Pulmonary artery endothelial cell (primary cell): ENCODE measurements around the gene ACTL7B. TPM values are rescaled to one million over a fixed set of nuclear protein-coding genes. Genes with fewer than 3 reads are reported as not detected.
"Not testable (repeated sequence)": the region's sequence is repeated elsewhere in the genome, so short reads cannot be mapped to it uniquely, and the experiment has no call there.

Experiments
- DNase-seq: peaks from one replicate; pipeline ENCODE4 v3.0.0-alpha.2; 2011; ENCODE audit warnings: low read depth, low spot score
- total RNA-seq: library from RNA; depleted of rRNA; stranded (reverse); fragments of >200 nt; gene quantifications from 2 replicates; pipeline ENCODE4 v1.2.3, GENCODE V29; 2014

The ACTL7B gene
- total RNA-seq, 1 donor from 2014 or later, result under 0.01 TPM

DNA sequence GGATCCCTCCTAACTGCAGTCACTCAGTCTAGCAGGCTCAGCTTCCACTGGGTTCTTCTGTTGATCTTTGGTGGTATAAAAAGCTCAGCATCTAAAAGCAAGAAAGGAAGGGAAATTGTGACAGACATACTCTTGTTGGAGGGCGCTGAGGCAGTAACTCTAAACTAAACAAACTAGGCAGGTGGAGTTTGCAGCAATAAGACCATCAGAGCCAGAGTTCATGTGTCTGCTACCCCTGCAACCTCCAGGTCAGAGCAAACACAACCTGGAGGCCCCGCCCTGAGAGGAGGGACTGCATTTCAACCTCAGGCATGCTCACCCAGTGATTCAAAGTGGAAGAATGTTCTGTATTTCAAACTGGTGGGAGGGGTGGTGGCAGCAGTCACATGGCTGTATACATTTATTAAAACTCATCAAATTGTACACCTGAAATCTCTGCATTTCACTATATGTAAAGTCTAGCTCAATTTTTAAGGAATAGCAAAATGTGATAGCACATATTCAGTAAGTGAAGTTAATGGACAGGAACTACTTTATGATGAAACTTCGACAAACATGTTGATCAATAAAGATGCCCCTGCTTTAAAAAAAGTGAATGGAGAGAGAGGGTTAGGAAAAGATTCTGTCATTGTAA, 13.4 kb upstream of the ACTL7B start:
- no peak for DNase-seq

DNA sequence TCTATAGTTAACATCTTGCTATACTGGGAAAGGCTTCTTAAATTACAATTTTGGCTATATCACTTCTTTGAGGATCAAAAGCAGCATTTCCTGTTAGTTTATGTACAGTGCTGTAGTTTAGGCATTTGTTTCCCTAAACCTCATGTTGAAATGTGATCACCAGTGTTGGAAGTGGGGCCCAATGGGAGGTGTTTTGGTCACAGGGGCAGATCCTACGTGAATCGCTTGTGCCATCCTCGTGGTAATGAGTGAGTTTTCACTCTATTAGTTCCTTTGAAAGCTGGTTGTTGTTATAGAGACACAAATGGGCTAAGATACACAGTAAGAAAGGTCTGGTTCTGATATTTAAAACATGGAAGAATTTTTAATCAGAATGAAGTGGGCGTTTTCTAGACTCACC, 12.0 kb upstream of the ACTL7B start:
- no peak for DNase-seq

- DNase-seq, result no peak
Measured at GRCh38 chr9:108867116-108867515, 11.3 kb upstream of the ACTL7B start.

- DNase-seq, result no peak
Measured at GRCh38 chr9:108866001-108866420, 10.2 kb upstream of the ACTL7B start.

- no peak for DNase-seq
Measured at GRCh38 chr9:108865037-108865436, 9.3 kb upstream of the ACTL7B start.

DNA sequence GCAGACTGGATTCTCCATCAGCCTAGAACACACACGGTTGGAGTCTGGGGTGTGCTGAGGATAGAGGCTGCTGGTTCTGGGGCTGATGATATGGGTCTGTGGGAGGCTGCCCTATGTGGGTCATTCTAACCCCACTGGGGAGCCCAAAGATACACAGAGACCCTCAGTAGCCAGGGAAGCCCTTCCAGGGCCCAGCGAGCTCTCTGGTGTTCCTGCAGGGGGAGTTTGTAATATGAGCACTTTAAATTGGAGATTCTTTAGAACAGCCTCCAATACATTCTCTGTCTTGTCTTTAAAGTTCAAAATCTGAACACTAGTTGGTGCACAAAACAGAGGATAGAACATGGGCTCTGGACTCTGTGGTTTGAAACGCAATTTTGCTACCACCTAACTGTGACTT, 8.7 kb upstream of the ACTL7B start:
- no peak for DNase-seq

DNA sequence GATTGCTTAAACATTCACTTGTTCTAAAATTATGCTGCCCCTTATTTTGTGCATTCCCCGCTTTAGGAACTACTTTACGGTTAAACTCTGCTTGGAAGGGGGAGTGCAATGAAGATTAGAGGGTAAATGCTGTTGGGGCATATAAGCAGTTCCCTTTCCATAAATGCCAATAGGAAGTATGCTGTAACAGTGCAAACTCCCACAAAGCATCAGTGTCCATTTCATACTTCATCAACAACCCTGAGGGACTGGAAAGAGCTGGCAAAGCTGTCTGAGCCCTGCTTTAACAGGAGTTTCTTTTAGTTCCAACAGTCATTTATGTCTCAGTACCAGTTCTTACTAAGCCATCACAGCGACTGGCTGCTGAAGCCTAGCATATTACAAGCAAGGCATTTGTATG, 8.1 kb upstream of the ACTL7B start:
- DNase-seq, result no peak

DNA sequence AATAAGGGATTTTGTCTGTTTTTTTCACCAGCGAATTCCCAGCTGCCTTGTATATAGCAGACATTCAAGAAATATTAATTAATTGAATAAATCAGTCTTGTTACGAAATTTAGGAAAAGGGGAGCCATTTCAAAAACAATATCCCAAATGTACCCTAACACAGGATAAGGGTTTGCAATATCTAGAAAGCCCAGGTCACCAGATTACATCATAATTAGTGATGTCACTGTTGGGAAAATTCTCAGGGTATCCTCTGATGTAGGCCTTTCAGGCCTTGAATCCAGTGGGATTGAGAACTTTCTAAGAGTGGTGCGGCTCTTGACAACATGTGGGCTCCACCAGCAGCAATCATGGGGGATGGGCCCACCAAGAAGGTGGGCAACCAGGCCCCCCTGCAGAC, 6.2 kb upstream of the ACTL7B start, which contains the start of gene ACTL7A:
Gene ACTL7A (plus strand): TSS at position 270 of the 400 bp plus-strand sequence. CDS start 57 bp downstream, at position 327.
- no peak for DNase-seq

DNA sequence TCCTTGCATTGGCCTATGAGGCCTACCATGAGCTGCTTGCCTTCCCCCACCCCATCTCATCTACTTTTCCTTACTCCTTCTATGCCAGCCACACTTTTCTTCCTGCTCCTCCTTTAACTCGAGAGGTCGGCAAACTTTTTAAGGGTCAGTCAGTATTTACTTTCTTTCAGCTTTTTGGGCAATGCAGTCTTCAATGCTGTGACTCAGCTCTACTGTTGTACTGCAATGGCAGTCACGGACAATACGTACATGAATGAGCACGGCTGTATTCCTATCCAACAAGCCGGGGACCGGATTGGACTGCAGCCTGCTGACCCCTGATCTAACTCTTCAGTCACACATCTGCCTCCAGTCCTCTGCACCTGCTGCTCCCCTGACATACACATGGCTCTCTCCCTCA, 5.7 kb upstream of the ACTL7B start:
- DNase-seq, result no peak

- DNase-seq, result no peak
Measured at GRCh38 chr9:108860764-108861163, 5.0 kb upstream of the ACTL7B start.

DNA sequence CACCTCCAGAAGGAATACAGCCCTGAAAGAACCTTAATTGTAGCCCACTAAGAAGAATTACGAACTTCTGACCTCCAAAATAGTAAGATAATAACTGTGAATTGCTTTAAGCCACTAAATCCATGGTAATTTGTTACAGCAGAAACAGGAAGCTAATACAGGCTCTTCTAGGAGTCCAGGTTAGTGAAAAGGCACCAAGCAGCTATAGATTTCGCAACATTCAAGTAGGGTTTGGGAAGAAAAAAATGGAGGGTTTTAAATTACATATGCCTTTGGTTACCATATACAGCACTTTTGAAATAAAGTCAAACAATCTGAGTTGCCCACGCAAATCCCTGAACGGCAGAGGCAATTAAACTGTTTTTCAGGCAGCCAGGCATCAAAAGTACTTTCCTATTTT, 4.6 kb upstream of the ACTL7B start:
- no peak for DNase-seq

DNA sequence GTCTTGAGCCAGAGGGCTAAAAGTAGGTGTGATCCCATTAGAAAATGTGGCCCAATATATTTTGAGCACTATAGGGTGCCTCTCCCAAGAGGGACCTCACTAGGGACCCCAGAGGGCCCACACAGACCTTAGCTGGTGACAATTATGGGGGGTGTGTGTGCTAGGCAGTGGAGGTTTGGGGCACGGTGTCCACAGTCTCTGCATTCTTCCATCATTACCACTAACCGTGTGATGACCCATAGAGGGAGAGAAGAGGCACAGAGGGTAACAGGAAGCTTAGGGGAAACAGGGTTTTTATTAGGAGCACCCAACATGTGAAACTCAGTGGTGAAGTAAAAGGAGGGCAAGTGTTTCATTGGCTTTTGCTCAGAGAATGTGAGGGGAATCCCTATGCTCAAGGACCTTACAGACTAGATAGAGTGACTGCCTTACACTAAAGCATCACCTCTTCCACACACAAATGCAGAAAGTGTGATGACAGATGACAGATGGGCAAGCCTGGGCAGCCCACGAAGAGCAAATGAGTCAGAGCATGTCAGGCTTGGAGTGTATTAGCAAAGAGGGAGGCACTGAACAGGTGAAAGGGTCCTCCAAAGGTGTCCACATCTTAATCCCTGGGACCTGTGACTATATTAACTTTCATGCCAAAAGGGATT, 3.8 kb upstream of the ACTL7B start:
- no peak for DNase-seq

- DNase-seq, result no peak
Measured at GRCh38 chr9:108857572-108857971, 1.8 kb upstream of the ACTL7B start.

GRCh38 chr9:108855529-108855886, 278 bp downstream of the ACTL7B start:
- DNase-seq, result no peak

DNA sequence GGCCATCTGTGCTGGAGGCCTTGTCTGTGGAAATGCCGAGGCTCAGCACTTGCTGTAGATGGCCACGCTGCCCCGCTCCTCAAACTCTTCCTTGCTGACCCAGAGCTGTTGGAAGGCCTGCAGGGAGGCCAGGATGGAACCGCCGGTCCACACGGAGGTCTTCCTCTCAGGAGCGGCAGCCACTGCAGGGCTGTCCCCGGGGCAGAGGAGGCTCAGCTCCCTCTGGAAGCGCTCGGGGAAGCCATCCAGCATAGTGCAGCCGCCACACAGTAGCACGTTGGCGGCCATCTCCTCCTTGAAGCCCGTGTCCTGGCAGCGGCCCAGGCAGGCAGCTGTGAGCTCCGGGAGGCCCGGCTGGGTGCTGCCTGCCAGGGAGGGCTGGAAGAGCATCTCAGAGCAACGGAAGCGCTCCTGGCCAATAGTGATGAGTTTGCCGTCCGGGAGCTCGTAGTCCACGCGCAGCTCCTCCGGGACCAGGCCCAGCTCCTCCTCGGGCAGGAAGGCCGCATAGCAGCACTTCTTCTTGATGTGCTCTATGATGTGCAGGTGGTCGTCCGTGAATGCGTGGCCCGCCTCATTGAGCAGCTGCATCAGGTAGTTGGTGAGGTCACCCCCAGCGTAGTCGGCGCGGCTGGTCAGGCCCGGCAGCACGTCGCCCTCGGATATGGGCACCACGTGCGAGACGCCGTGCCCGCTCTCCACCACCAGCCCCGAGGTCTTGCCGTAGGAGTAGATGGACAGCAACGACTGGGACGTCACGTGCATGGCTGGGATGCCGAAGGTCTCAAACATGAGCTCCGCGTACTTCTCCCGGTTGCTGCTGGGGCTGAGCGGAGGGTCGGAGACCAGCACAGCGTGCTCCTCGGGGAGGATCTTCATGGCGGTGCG, 901 bp downstream of the ACTL7B start:
- DNase-seq, result no peak

DNA sequence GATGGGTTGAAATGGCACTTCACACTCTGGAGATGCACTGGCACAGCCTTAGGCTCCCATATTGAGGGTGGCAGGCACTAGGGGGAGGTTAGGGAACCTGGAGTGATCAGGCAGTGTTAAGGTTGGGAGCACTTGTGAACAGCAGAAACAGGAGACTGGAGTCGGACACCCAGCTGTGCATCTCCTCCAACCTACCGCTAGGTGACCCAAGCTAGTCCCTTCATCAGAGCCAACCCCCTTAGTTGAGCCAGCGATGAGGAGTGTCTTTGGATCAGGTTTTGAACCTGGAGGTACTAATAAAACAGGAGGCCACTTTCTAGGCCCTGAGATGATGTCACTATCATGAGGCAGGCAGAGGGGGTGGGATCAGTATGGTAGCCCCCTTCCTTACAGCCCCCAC, 1.7 kb downstream of the ACTL7B start:
- DNase-seq, result no peak

- no peak for DNase-seq
Measured at GRCh38 chr9:108852079-108852478, 3.7 kb downstream of the ACTL7B start.

GRCh38 chr9:108851138-108851537, 4.6 kb downstream of the ACTL7B start:
- no peak for DNase-seq

GRCh38 chr9:108850293-108850897, 5.4 kb downstream of the ACTL7B start:
- DNase-seq, result no peak

DNA sequence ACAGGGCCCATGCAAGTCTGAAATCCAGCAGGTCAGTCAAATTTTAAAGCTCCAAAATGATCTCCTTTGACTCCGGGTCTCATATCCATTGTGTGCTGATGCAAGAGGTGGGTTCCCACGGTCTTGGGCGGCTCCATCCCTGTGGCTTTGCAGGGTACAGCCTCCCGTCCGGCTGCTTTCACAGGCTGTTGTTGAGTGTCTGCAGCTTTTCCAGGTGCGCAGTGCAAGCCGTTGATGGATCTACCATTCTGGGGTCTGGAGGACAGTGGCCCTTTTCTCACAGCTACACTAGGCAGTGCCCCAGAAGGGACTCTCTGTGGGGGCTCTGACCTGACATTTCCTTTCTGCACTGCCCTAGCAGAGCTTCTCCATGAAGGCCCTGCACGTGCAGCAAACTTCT, 7.5 kb downstream of the ACTL7B start:
- DNase-seq, result not testable (repeated sequence)

DNA sequence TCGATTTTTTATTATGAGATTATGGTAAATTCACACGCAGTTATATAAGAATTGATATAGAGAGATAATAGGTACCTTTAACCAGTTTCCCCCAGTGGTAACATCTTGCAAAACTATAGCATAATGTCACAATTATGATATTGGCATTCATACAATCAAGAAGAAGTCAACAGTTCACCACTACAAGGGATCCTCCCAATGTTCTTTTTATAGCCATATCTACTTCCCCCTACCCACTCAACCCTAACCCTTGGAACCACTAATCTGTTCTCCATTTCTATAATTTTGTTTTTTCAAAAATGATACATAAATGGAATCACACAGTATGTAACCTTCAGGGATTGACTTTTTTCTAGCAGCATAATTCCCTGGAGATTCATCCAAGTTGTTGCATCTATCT, 9.8 kb downstream of the ACTL7B start:
- no peak for DNase-seq

DNA sequence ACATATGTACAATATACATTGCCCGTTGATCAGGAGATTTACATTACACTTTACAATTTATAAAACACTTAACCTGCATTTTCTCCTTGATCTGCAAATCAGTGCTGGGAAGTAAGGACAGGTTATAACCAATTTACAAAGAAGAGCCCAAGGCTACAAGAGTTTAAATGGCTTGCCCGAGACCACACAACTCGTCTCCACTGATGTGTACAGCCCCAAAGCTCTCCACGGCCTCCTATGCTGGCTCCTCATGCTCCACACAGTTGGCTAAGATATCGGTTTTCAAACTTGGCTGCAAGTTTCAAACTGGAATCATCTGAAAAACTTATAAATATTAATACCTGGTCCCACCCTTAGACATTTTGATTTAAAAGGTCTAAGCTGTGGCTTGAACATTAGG, 10.3 kb downstream of the ACTL7B start:
- no peak for DNase-seq
